B cell (primary cell): ENCODE measurements around the gene RAD51B. TPM values are rescaled to one million over a fixed set of nuclear protein-coding genes. Genes with fewer than 3 reads are reported as not detected.

Source experiments
- ATAC-seq: fragments of 200-7000 bp; cut with Tn5 transposase; one replicate; pipeline ENCODE4 v1.10.0; 2021; ENCODE audit warnings: low read depth, mild to moderate bottlenecking, moderate number of reproducible peaks, moderate library complexity
- CTCF ChIA-PET: fragments of 350-600 bp; sonication (Branson Sonifier 250); formaldehyde crosslinking; loops from one replicate; lab custom pipeline; 2021; ENCODE audit warnings: antibody characterized with exemption, inconsistent platforms; lab: Charles Lee
- POLR2A ChIA-PET: fragments of 350-600 bp; sonication (Branson Sonifier 250); formaldehyde crosslinking; loops from one replicate; lab custom pipeline; 2021; ENCODE audit warnings: antibody characterized with exemption; lab: Charles Lee
- DNase-seq: peaks from one replicate; pipeline ENCODE4 v3.0.0; 2013
- H2AFZ ChIP-seq: 2 replicates; pipeline ENCODE4 v1.6.1; 2012; ENCODE audit warnings: mild to moderate bottlenecking, low read depth, low read length; ENCODE audit not compliant: insufficient read depth, poor library complexity, severe bottlenecking
- H3K27ac ChIP-seq, 2 donors: 1 replicate in 1 of 2; 2 replicates in 1 of 2; pipeline ENCODE4 v1.5.1; 2012 to 2013; ENCODE audit warnings: low read length in 2 of 2, mild to moderate bottlenecking in 2 of 2, moderate library complexity in 1 of 2
- H3K27me3 ChIP-seq, 4 experiments: fragments of 200-600 bp in 1 of 4; sonication (generic) in 1 of 4; replicated peaks in 1 of 4; 1 replicate in 2 of 4; 2 replicates in 2 of 4; pipeline versions ENCODE4 v1.6.1 to v1.7.0; 2013 to 2016; ENCODE audit warnings: low read length in 3 of 4, mild to moderate bottlenecking in 2 of 4, mixed read lengths in 1 of 4, moderate library complexity in 1 of 4; ENCODE audit not compliant: insufficient read depth in 4 of 4, control insufficient read depth in 3 of 4; ENCODE audit errors: control extremely low read depth in 1 of 4
- H3K36me3 ChIP-seq, 2 experiments: replicated peaks in 1 of 2; 1 replicate in 1 of 2; 2 replicates in 1 of 2; pipeline versions ENCODE4 v1.6.1 to v1.7.1; 2013; ENCODE audit warnings: low read length in 1 of 2; ENCODE audit not compliant: insufficient read depth in 2 of 2, control insufficient read depth in 1 of 2; ENCODE audit errors: control extremely low read depth in 1 of 2, extremely low read depth in 1 of 2
- H3K4me1 ChIP-seq, 2 donors: fragments of 200-600 bp in 1 of 2; sonication (generic) in 1 of 2; 1 replicate in 1 of 2; 2 replicates in 1 of 2; pipeline versions ENCODE4 v1.5.1 to v1.6.1; 2013 to 2017; ENCODE audit warnings: low read length in 2 of 2; ENCODE audit not compliant: control insufficient read depth in 2 of 2, insufficient read depth in 2 of 2
- H3K4me2 ChIP-seq: replicated peaks from 2 replicates; pipeline ENCODE3; 2012; ENCODE audit warnings: mild to moderate bottlenecking, low read depth, low read length; ENCODE audit not compliant: poor library complexity, severe bottlenecking
- H3K4me3 ChIP-seq, 5 experiments: fragments of 200-600 bp in 1 of 5; sonication (generic) in 1 of 5; 1 replicate in 3 of 5; 2 replicates in 2 of 5; pipeline versions ENCODE4 v1.5.1 to v1.7.0; 2011 to 2016; ENCODE audit warnings: low read length in 4 of 5, mild to moderate bottlenecking in 4 of 5, low read depth in 2 of 5, control low read depth in 1 of 5, moderate library complexity in 1 of 5; ENCODE audit not compliant: insufficient read depth in 1 of 5; ENCODE audit errors: control extremely low read depth in 1 of 5, extremely low read depth in 1 of 5
- H3K79me2 ChIP-seq: fragments of 200-600 bp; sonication (generic); one replicate; pipeline ENCODE4 v1.6.0; 2016; ENCODE audit warnings: low read length; ENCODE audit not compliant: control insufficient read depth, insufficient read depth
- H3K9ac ChIP-seq: fragments of 200-600 bp; sonication (generic); 2 replicates; pipeline ENCODE4 v1.6.1; 2017; ENCODE audit warnings: mild to moderate bottlenecking, low read length, moderate library complexity
- H3K9me3 ChIP-seq, 3 donors: one replicate each; pipeline versions ENCODE4 v1.6.1 to v1.7.1; 2013; ENCODE audit warnings: low read length in 2 of 3; ENCODE audit not compliant: control insufficient read depth in 2 of 3, insufficient read depth in 1 of 3; ENCODE audit errors: control extremely low read depth in 1 of 3
- H4K20me1 ChIP-seq: 2 replicates; pipeline ENCODE4 v1.6.0; 2012; ENCODE audit warnings: mild to moderate bottlenecking, low read length; ENCODE audit not compliant: insufficient read depth, control insufficient read depth, poor library complexity, severe bottlenecking
- H3K27ac Mint-ChIP-seq: one replicate; pipeline ENCODE4 v1.8.0; 2021; ENCODE audit warnings: mixed read lengths
- H3K27me3 Mint-ChIP-seq: one replicate; pipeline ENCODE4 v1.8.0; 2021; ENCODE audit warnings: mixed read lengths
- H3K4me1 Mint-ChIP-seq: one replicate; pipeline ENCODE4 v1.8.0; 2021; ENCODE audit warnings: mixed read lengths
- H3K4me3 Mint-ChIP-seq: one replicate; pipeline ENCODE4 v1.8.0; 2021; ENCODE audit warnings: mixed read lengths
- H3K9me3 Mint-ChIP-seq: one replicate; pipeline ENCODE4 v1.8.0; 2022; ENCODE audit warnings: mixed read lengths; ENCODE audit not compliant: insufficient read depth
- EZH2 ChIP-seq: IDR thresholded peaks from 2 replicates; pipeline ENCODE4 v1.6.1; 2012; ENCODE audit warnings: borderline replicate concordance, low read depth, mild to moderate bottlenecking, moderate library complexity, low read length; ENCODE audit not compliant: insufficient read depth, poor library complexity, severe bottlenecking
- WGBS: methylation state at CpG from one replicate; pipeline ENCODE4 v1.1.5; 2013; ENCODE audit warnings: missing lambda C conversion rate; ENCODE audit not compliant: insufficient coverage; 5-methylcytosine and 5-hydroxymethylcytosine counted together
- intact Hi-C: fragments of 100-400 bp; cut with micrococcal nuclease; formaldehyde crosslinking; loops from one replicate; pipeline ENCODE4 v1.10.0; 2022
- polyA plus RNA-seq: library from polyadenylated mRNA; depleted of rRNA; stranded (reverse); fragments of >200 nt; gene quantifications from 2 replicates; pipeline ENCODE4 v1.2.3, GENCODE V29; 2012
- total RNA-seq, 2 donors: library from RNA; stranded (reverse); fragments of 120-200 nt in 1 of 2; gene quantifications; 1 replicate in 1 of 2; 2 replicates in 1 of 2; pipeline versions ENCODE4 v1.2.3 to v1.2.4, GENCODE V29; 2013 to 2022
- TF ChIP-seq, protein P1 (sequence below): fragments of 200-600 bp; IDR thresholded peaks from one replicate; pipeline ENCODE4 v1.8.0; 2022; ENCODE audit warnings: antibody characterized with exemption, mild to moderate bottlenecking

The RAD51B gene
- total and polyA plus RNA-seq, 2 donors (not counting 1 experiment from before 2014, with no cell fraction given): 6.5 to 60.6 TPM

DNA sequence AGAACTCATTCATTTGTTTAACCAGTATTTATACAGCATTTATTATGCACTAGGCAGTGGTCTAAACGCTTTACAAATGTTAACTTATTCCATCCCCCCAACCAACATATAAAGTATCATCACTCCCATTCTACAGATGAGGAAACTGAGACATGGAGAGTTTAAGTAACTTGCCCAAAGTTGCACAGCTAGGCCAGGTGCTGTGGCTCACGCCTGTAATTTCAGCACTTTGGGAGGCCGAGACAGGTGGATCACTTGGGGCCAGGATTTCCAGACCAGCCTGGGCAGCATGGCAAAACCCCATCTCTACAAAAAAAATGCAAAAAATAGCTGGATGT lies 935.4 kb downstream of the RAD51B start:
- Histone ChIP-seq H3K4me2 (no peak overlapping the region), H3K9me3 (no peaks in the 10 kb centered on the region), H3K27me3 (no peaks in the 10 kb centered on the region), H3K36me3 (no peaks in the 10 kb centered on the region), H3K4me1 (peaks cover 27% of the 10 kb centered on the region in 2 donors), H3K4me3 (no peak overlapping the region), H3K27ac (no peak overlapping the region), H4K20me1 (no peaks in the 10 kb centered on the region), H3K9ac (no peak overlapping the region), H3K79me2 (no peaks in the 10 kb centered on the region), H2AFZ (no peak overlapping the region)
- 100% methylated on average over 2 of the region's 3 CpGs for WGBS
- Mint-ChIP-seq H3K4me1 (peaks cover 23% of the 10 kb centered on the region), H3K4me3 (no peak overlapping the region), H3K9me3 (no peaks in the 10 kb centered on the region), H3K27ac (no peak overlapping the region), H3K27me3 (no peaks in the 10 kb centered on the region)
- DNase-seq (no peak), ATAC-seq (no peak)
- TF ChIP-seq, protein P1, sequence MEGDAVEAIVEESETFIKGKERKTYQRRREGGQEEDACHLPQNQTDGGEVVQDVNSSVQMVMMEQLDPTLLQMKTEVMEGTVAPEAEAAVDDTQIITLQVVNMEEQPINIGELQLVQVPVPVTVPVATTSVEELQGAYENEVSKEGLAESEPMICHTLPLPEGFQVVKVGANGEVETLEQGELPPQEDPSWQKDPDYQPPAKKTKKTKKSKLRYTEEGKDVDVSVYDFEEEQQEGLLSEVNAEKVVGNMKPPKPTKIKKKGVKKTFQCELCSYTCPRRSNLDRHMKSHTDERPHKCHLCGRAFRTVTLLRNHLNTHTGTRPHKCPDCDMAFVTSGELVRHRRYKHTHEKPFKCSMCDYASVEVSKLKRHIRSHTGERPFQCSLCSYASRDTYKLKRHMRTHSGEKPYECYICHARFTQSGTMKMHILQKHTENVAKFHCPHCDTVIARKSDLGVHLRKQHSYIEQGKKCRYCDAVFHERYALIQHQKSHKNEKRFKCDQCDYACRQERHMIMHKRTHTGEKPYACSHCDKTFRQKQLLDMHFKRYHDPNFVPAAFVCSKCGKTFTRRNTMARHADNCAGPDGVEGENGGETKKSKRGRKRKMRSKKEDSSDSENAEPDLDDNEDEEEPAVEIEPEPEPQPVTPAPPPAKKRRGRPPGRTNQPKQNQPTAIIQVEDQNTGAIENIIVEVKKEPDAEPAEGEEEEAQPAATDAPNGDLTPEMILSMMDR: no peak
- TF ChIP-seq EZH2: no peak
- ChIA-PET POLR2A (no interaction called here), CTCF (interaction anchor here (0.7 to 1.0 kb wide), 2 partner anchors 31 to 53 kb away, joined by 3 read pairs; no protein-coding TSS in a partner anchor)
- intact Hi-C loops: no loop called here

DNA sequence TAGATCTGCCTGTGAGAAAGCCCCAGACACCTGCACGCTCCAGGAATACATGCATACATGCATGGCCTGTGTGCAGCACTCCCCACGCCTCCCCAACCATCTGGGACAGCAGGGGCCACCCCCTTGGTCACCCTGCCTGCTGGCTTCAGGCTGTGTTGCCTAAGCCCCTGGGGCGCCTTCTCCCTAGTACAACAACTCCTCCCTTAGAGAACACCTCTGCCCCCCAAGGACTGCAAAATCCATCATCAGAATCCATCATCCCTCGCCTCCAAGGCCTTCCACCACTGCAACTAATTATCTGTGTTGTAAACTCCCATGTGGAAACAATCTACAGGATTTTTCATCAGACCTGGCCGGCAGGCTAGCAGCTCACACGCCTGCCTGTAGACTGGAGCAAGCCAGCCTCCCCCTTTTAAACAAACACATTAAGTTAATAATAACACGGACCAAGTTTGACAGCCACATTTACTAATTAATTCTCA lies 936.5 kb downstream of the RAD51B start:
- Mint-ChIP-seq H3K9me3 (no peaks in the 10 kb centered on the region), H3K4me1 (peaks cover 23% of the 10 kb centered on the region), H3K27me3 (no peaks in the 10 kb centered on the region), H3K4me3 (no peak overlapping the region), H3K27ac (no peak overlapping the region)
- H4K20me1 ChIP-seq: no peaks in the 10 kb centered on the region
- no peak overlapping the region for H3K27ac ChIP-seq
- ChIA-PET POLR2A (interaction anchor here (0.6 to 1.3 kb wide), 2 partner anchors 73 to 485 kb away, joined by 6 to 7 read pairs; no protein-coding TSS in a partner anchor), CTCF (interaction anchor here (1.3 kb wide), 1 partner anchor 23 kb away, joined by 4 read pairs; no protein-coding TSS in a partner anchor)
- no peak for TF ChIP-seq EZH2
- TF ChIP-seq, protein P1: no peak
- H2AFZ ChIP-seq: no peak overlapping the region
- no peaks in the 10 kb centered on the region for H3K9me3 ChIP-seq
- no peaks in the 10 kb centered on the region for H3K36me3 ChIP-seq
- H3K4me1 ChIP-seq: peaks cover 27% of the 10 kb centered on the region in 2 donors
- ATAC-seq (no peak), DNase-seq (no peak)
- no peaks in the 10 kb centered on the region for H3K79me2 ChIP-seq
- no peak overlapping the region for H3K4me2 ChIP-seq
- intact Hi-C loops: no loop called here
- H3K27me3 ChIP-seq: no peaks in the 10 kb centered on the region
- no peak overlapping the region for H3K9ac ChIP-seq
- 74% methylated on average over 6 of the region's 7 CpGs for WGBS
- H3K4me3 ChIP-seq: no peak overlapping the region
